Fibroblast of pulmonary artery (primary cell): ENCODE measurements around the gene GYPC.
"Not testable (repeated sequence)": the region's sequence is repeated elsewhere in the genome, so short reads cannot be mapped to it uniquely, and the experiment has no call there.

Experiments used
- DNase-seq: peaks from one replicate; pipeline ENCODE4 v3.0.0-alpha.2; 2010; ENCODE audit warnings: low read depth
- H3K4me3 ChIP-seq: replicated peaks from 2 replicates; pipeline ENCODE4 v1.5.1; 2011; ENCODE audit warnings: low read depth, mild to moderate bottlenecking, control low read depth, low read length, moderate library complexity
- TF ChIP-seq, protein P1 (sequence below): IDR thresholded peaks from 2 replicates; pipeline ENCODE4 v1.5.1; 2011; ENCODE audit warnings: mild to moderate bottlenecking, control low read depth, low read length, inconsistent platforms; ENCODE audit errors: missing control alignments

Gene GYPC

DNA sequence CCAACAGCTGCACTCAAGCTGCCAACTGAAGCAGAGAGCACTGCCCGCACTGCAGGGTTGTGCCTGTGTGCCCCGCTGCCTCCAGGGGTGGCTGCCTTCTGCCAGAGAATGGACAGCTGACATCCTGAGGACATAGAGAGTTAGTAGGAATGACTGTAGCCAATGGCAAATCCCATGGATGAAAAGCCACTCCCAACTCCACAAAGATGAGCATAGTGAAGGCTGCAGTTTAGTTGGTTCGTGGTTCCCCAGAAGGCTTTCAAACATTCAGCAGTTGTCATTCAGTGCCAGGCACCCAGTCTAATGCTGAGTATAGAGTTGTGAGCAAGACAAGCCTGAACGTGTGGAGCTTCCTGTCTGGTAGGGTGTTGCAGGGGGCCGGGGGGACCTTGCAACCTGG, 30.3 kb downstream of the GYPC start:
- TF ChIP-seq, protein P1, sequence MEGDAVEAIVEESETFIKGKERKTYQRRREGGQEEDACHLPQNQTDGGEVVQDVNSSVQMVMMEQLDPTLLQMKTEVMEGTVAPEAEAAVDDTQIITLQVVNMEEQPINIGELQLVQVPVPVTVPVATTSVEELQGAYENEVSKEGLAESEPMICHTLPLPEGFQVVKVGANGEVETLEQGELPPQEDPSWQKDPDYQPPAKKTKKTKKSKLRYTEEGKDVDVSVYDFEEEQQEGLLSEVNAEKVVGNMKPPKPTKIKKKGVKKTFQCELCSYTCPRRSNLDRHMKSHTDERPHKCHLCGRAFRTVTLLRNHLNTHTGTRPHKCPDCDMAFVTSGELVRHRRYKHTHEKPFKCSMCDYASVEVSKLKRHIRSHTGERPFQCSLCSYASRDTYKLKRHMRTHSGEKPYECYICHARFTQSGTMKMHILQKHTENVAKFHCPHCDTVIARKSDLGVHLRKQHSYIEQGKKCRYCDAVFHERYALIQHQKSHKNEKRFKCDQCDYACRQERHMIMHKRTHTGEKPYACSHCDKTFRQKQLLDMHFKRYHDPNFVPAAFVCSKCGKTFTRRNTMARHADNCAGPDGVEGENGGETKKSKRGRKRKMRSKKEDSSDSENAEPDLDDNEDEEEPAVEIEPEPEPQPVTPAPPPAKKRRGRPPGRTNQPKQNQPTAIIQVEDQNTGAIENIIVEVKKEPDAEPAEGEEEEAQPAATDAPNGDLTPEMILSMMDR, result no peak

GRCh38 chr2:126686841-126687485, 31.0 kb downstream of the GYPC start:
- TF ChIP-seq, protein P1, result no peak
- no peak overlapping the region for H3K4me3 ChIP-seq
- DNase-seq, result no peak

More for the DNA sequence above, 30.3 kb downstream of the GYPC start:
- no peak for DNase-seq
- H3K4me3 ChIP-seq, result no peak overlapping the region

DNA sequence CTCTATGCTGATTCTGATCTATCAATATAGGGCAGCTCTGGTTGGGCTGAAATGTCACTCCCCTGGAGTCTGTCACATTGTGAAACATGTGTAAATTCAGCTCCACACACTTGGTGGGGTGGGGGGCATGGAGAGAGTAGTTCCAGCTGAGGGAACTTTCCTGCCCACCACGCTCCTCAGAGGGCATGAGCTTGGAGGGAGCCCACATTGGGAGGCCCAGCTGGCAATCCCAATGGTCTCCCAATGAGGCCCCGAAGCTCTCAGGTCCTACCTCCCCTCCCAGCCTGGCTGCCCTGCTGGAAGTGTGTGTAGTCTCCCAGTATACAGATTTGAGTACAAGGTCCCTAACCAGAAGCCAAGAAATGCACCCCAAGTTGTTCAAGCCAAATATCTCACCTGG, 31.5 kb downstream of the GYPC start:
- TF ChIP-seq, protein P1, result no peak
- H3K4me3 ChIP-seq, result no peak overlapping the region
- no peak for DNase-seq

DNA sequence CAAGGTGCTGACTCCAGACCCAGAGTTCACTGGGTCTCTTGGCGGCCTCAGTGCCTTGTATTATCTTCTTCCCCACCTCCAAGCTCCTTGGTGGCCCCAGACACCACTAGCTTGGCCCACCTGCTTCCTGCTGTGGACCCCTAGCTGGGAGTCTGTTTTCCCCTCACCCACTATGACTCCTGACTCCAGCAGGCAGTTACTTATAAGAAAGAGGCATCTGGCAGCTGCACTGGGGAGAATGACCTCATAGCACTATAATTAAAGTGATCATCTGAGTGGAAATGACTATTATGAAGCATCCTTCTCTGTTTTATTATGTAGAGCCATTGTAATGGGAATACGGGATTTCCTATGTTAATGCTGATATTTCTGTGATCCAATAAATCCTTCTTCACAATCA, 32.6 kb downstream of the GYPC start:
- DNase-seq, H3K4me3 ChIP-seq: not testable (repeated sequence)

DNA sequence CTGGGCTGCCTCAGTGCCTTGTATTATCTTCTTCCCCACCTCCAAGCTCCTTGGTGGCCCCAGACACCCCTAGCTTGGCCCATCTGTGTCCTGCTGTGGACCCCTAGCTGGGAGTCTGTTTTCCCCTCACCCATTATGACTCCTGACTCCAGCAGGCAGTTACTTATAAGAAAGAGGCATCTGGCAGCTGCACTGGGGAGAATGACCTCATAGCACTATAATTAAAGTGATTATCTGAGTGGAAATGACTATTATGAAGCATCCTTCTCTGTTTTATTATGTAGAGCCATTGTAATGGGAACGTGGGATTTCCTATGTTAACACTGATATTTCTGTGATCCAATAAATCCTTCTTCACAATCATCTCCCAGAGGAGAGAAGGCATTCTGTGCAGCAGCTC, 36.3 kb downstream of the GYPC start:
- H3K4me3 ChIP-seq, DNase-seq: not testable (repeated sequence)

DNA sequence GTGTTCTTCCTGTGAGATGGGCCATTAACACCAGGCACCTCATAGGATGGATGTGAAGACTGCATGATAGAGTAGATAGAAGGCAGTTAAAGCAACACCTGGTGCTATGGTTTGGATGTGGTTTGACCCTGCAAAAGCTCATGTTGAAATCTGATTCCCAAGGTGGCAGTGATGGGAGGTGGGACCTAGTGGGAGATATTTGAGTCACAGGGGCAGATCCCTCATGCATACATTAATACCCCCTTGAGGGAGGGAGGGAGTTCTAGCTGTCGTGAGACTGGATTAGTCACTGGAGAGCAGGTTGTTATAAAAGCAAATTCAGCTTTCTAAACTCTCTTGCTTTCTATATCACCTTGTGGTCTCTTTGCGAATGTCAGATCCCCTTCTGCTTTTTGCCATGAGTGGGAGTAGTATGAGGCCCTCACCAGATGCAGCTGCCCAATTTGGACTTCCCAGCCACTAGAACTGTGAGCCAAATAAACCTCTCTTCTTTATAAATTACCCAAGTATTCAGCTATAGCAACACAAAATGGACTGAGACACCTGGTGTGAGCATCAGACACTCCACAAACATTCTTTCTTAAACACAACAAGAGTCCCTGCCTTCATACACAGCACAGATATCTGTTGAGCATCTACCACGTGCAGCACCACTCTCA, 37.1 kb downstream of the GYPC start:
- DNase-seq, H3K4me3 ChIP-seq: not testable (repeated sequence)

DNA sequence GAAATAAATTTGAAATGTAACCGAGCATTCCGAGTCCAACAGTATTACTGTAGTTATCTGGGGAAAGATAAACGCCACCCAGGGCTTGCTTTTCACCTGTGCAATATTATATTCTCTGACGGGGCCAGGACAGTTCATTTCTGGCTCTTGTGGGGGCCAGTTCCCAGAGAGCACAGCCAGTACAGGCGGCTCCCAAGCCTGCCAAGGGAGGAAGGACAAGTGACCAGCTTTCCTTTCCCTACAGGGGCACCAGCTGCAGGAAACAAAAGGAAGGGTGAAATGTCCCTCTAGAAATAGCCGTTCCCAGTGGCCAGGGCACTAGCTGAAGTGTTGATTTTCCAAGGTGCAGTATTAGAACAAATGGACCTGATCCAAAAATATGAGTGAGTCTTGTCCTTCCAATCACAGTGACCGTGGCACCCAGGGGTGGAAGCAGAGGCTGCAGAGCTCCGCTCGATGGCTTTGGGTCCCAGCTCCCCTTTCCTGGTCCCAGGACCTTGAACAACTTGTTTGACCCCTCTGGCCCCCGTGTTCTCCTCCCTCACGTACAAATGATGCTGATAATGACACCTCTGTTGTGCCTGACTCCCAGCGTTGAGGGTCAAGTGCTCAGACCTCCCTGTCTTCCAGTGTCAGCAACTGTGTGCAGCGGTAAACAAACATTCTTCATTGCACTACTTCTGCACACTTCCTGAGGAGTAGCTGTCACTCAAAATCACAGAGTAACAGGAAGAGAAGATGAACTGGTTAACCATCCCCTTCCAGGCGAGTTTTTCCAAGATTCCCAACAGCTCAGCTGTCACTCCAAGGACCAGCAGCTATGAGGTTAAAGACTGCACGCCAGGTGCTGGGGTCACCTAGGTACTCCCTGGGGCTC, 40.9 kb downstream of the GYPC start:
- no peak for DNase-seq
- TF ChIP-seq, protein P1, result no peak
- H3K4me3 ChIP-seq, result no peak overlapping the region

DNA sequence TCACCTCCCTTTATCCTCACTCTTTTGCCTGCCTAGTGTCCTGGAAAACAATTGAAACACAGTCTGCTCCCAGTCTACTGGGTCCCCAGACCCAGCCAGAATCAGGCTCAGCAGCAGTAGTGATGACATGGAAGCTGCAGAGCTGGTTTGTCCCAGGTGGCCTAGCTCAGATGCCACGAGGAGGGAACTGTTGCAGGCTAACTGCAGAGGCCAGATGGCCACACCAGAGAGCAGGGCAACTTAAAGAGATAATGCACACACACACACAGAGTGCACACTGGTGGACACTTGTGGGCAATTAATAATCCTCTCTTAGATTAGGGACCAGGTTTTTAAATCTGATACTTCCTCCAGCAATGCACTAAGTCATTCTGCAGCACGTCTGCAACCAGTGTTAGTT, 42.4 kb downstream of the GYPC start:
- DNase-seq, result no peak
- TF ChIP-seq, protein P1, result no peak
- no peak overlapping the region for H3K4me3 ChIP-seq
